Measurements from ENCODE around the gene CDH23. TPM values are rescaled to one million over a fixed set of nuclear protein-coding genes. Genes with fewer than 3 reads are reported as not detected.

The CDH23 gene
- polyA plus RNA-seq, 1 experiment, result 0.01 TPM

DNA sequence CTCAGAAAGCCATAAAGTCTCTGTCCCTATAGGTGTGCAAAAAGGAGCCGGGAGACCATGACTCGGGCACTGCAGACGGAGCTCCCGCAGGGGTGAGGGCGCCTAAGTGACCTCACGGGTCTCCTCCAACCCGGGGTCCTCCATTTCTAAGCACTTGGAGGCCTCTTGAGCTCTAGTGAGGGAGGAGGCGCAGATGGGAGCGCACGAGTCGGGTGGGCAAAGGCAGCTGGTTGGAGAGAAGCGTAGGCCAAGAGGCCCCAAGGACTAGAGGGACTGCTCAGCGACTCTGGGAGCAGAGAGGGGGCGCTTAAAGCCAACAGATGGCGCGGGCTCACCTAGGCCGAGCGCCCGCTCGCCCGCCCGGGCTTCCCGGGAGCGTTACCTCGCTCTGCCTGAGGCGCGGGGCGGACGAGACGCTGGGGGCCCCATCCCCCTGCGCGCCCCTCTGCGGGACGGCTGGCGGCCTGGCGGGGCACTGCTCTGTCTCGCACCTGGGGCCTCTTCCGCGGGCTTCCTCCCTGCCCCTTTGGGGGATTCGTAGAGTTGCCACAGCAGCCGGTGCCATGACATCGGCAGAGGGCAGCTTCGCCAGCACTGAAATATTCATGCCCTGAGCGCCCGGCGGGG is 523 bp upstream of the CDH23 start:
- peaks cover 5% of the 10 kb centered on the region; the same call in 1 of the 2 replicates for H3K9me3 ChIP-seq (ENCODE audit: control insufficient read depth, insufficient read depth, low read length)
- no peak overlapping the region for H3K27ac ChIP-seq (ENCODE audit: low read depth, low read length)
- 0 out of 2 replicates have a peak, but pooled peaks have one; percentile 16 for TF ChIP-seq CTCF (IDR thresholded peaks at IDR 0.05; ENCODE audit: low read depth, low read length)
- DNase-seq (ENCODE audit: low read depth, low spot score), result no peak
- H3K27me3 ChIP-seq (ENCODE audit: control insufficient read depth, insufficient read depth, low read length), result peaks cover 74% of the 10 kb centered on the region
- ChIA-PET CTCF (interaction anchor here (0.8 kb wide), 1 partner anchor 12 kb away, joined by 3 read pairs; no protein-coding TSS in a partner anchor), POLR2A (no interaction called here)
- H3K4me3 ChIP-seq (ENCODE audit: low read depth, low read length), result no peak overlapping the region

GRCh38 chr10:71397296-71398212 is 834 bp downstream of the CDH23 start:
- Histone ChIP-seq H3K9me3 (ENCODE audit: control insufficient read depth, insufficient read depth, low read length) (peaks cover 5% of the 10 kb centered on the region; the same call in 1 of the 2 replicates), H3K27me3 (ENCODE audit: control insufficient read depth, insufficient read depth, low read length) (peaks cover 67% of the 10 kb centered on the region), H3K4me3 (ENCODE audit: low read depth, low read length) (no peak overlapping the region), H3K27ac (ENCODE audit: low read depth, low read length) (no peak overlapping the region)
- no peak for TF ChIP-seq CTCF (IDR thresholded peaks at IDR 0.05; ENCODE audit: low read depth, low read length)
- ChIA-PET CTCF (interaction anchor here (1.0 to 1.6 kb wide), 2 partner anchors 13 to 173 kb away, joined by 3 to 7 read pairs; no protein-coding TSS in a partner anchor), POLR2A (no interaction called here)
- no peak for DNase-seq (ENCODE audit: low read depth, low spot score)

- no peak for DNase-seq (ENCODE audit: low read depth, low spot score)
- peaks cover 5% of the 10 kb centered on the region; the same call in 1 of the 2 replicates for H3K9me3 ChIP-seq (ENCODE audit: control insufficient read depth, insufficient read depth, low read length)
- ChIA-PET CTCF (interaction anchor here (1.6 kb wide), 1 partner anchor 15 kb away, joined by 7 read pairs; no protein-coding TSS in a partner anchor), POLR2A (no interaction called here)
- H3K27me3 ChIP-seq (ENCODE audit: control insufficient read depth, insufficient read depth, low read length), result peaks cover 58% of the 10 kb centered on the region
- H3K27ac ChIP-seq (ENCODE audit: low read depth, low read length), result no peak overlapping the region
- TF ChIP-seq CTCF (IDR thresholded peaks at IDR 0.05; ENCODE audit: low read depth, low read length), result no peak
- no peak overlapping the region for H3K4me3 ChIP-seq (ENCODE audit: low read depth, low read length)
Measured at GRCh38 chr10:71398976-71399375, 2.3 kb downstream of the CDH23 start.

DNA sequence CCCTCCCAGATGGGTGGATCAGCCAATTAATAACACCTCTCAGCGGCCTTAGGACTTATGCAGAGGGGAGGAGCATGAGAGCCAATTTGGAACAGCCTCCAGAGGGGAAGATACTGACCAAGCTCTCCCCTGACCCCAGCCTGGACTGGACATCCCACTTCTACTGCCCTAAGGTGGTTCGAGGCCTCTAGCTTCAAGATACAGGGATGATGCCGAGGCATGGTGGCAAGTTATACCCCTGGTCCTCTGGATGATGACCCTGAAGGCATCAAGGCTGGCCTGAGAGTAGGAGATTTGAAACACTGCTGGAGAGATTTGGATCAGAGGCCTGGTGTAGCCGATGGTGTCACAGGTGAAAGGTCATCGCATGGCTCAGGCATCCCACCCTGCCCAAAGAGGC is 3.2 kb downstream of the CDH23 start:
- CTCF ChIA-PET, result no interaction called here
- peaks cover 53% of the 10 kb centered on the region for H3K27me3 ChIP-seq (ENCODE audit: control insufficient read depth, insufficient read depth, low read length)
- POLR2A ChIA-PET, result no interaction called here
- no peak overlapping the region for H3K27ac ChIP-seq (ENCODE audit: low read depth, low read length)
- H3K9me3 ChIP-seq (ENCODE audit: control insufficient read depth, insufficient read depth, low read length), result peaks cover 5% of the 10 kb centered on the region; the same call in 1 of the 2 replicates
- DNase-seq (ENCODE audit: low read depth, low spot score), result no peak
- H3K4me3 ChIP-seq (ENCODE audit: low read depth, low read length), result no peak overlapping the region
- TF ChIP-seq CTCF (IDR thresholded peaks at IDR 0.05; ENCODE audit: low read depth, low read length), result no peak

- POLR2A ChIA-PET, result no interaction called here
- CTCF ChIA-PET, result no interaction called here
- H3K27ac ChIP-seq (ENCODE audit: low read depth, low read length), result no peak overlapping the region
- peaks cover 42% of the 10 kb centered on the region for H3K27me3 ChIP-seq (ENCODE audit: control insufficient read depth, insufficient read depth, low read length)
- no peak overlapping the region for H3K4me3 ChIP-seq (ENCODE audit: low read depth, low read length)
- TF ChIP-seq CTCF (IDR thresholded peaks at IDR 0.05; ENCODE audit: low read depth, low read length), result no peak
- H3K9me3 ChIP-seq (ENCODE audit: control insufficient read depth, insufficient read depth, low read length), result peaks cover 5% of the 10 kb centered on the region; the same call in 1 of the 2 replicates
- DNase-seq (ENCODE audit: low read depth, low spot score), result no peak
Measured at GRCh38 chr10:71401056-71401455, 4.3 kb downstream of the CDH23 start.
